GM12872 (cell line): ENCODE results near the gene AIRE.

Experiments used
- CTCF ChIP-seq: IDR thresholded peaks from 3 replicates; pipeline ENCODE4 v1.5.1; 2011; ENCODE audit warnings: low read depth, mild to moderate bottlenecking, low read length, moderate library complexity; ENCODE audit not compliant: insufficient read depth

AIRE gene

DNA sequence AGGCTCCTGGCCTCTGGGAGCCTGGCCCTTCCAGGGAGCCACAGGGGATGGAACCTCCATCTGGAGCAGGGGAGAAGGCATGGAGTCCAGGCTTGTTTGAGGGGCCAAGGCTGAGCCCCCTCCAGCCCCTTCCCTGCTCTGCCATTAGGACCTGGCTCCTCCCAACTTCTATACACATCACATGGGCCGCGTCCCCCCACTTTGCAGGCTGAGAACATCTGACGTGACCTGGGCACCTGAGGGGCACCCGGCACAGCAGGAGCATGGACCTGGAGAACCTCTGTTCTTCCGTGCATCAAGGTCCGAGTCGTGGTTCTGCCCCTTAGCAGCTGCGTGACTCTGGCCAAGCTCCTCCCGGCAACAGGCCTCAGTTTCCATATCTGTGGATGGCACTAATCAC lies 3.9 kb upstream of the AIRE start:
- no peak for TF ChIP-seq CTCF

DNA sequence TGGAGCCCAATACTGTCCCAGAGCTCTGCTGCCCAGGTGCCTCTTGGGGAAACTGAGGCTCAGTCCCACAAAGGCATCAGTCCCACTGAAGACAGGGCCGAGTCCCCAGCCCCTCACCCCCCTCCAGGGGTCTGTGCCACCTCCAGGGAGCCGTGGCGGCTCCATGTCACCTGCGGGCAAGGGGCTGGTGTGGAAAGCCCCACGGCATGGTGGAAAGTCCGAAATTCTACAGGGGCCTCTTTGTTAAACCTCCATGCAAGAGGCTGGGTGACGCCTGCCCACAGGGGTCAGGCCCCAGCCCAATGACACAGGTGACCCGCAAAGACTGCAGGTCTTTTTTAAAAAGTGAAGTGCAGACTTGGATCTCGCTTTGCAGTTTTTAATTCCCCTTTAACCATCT lies 3.3 kb upstream of the AIRE start:
- TF ChIP-seq CTCF = no peak

DNA sequence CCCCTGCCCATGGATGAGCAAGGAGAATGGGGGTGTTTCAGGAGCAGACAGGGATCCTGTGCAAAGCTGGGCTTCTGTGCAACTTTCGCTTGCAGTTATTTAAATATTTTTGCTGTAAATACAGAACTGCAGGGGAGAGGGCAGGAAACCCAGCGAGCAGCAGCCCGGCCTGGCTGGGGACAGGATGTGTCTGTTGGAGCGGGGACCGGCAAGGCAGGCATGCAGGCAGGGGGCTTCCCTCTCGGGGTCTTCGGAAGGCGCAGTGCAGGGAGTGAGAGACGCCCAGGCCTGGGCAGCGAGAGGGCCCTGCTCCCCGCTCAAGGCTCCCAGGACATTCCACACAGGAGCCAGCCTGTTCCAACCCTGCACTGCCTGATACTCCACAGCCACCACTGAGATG lies 1.7 kb upstream of the AIRE start:
- TF ChIP-seq CTCF = no peak

DNA sequence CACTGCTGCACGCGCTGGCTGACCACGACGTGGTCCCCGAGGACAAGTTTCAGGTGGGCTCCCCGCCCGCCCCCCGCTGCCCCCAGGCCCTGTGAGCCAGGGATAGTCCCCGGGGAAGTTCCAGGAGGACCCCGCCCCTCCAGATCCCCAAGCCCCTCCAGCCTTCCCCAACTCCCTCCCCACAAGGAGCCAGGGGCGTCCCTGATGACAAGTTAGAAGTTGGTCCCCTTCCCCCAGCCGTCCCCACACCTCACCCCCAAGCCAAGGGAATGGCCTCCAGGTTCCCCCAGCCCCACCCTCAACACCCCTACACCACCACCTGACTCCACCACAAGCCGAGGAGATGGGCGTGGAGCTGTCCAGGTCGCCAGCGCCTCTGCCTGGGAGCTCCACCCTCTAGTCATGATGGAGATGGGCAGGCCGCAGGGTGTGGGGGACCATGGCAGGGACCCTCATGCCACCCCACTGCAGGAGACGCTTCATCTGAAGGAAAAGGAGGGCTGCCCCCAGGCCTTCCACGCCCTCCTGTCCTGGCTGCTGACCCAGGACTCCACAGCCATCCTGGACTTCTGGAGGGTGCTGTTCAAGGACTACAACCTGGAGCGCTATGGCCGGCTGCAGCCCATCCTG lies 525 bp downstream of the AIRE start:
- TF ChIP-seq CTCF = no peak

DNA sequence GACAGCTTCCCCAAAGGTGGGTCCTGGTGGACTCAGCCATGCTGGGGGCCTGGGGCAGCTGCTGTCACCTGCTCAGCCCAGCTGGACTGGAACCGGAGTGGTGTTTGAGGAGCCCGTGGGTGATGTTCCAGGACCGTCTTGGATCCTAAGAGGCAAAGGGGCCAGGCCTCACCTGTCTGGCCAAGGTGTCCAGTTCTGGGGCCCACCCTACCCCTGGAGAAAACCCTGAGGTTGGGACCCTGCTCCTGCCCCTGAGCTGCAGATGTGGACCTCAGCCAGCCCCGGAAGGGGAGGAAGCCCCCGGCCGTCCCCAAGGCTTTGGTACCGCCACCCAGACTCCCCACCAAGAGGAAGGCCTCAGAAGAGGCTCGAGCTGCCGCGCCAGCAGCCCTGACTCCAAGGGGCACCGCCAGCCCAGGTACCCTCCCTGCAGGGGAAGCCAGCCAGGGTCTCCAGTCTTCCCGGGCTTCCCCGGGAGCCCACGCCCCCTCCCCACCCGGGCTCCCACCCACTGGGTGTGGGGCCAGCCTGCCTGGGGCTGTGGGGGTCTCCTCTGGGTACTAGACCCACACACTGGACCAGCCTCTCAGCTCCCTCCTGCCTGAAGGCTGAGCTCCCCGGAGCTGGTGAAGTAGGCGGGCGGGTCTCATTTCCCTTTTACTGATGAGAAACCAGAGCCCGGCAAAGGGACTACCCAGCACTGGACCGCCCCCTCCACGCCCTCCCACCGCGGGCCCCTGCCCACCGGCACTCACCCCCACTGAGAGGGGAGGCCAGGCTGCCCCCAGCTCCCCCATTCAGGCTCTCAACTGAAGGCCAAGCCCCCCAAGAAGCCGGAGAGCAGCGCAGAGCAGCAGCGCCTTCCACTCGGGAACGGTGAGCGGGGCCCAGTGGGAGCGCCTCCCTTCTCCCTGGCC lies 1.3 kb downstream of the AIRE start:
- TF ChIP-seq CTCF = no peak

DNA sequence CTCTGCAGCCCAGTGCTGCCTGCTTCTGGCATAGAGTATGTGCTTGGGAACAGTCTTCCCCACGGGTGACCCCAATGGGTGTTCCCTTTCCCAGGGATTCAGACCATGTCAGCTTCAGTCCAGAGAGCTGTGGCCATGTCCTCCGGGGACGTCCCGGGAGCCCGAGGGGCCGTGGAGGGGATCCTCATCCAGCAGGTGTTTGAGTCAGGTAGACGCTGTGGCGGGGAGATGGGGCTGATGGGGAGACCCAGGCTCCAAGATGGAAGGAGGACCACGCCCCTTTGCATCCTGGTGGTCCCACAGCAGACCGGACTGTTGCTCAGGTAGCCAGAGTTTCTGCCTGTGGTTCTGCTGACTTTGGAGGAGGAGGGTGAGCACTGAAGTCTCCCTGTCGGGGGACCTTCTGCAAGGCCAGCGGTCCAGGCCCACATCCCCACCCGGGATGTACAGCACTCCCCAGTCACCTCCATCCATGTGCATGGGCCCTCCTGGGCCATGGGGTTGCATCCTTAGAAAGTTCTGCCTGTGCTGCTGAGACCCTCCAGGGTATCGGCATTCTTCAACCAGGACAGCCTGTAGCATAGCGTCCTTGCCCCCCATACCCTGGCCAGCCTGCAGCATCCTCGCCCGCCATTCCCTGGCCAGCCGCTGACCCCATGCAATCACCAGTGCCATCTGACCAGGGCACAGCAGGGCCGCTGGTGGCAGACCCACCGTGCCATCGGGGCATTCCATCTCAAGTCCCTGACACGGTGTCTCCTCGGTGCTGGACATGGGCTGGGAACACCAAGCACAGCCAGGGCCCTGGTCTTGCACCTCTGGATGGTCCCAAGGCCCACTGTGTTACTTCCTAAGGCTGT lies 2.8 kb downstream of the AIRE start:
- TF ChIP-seq CTCF = no peak

DNA sequence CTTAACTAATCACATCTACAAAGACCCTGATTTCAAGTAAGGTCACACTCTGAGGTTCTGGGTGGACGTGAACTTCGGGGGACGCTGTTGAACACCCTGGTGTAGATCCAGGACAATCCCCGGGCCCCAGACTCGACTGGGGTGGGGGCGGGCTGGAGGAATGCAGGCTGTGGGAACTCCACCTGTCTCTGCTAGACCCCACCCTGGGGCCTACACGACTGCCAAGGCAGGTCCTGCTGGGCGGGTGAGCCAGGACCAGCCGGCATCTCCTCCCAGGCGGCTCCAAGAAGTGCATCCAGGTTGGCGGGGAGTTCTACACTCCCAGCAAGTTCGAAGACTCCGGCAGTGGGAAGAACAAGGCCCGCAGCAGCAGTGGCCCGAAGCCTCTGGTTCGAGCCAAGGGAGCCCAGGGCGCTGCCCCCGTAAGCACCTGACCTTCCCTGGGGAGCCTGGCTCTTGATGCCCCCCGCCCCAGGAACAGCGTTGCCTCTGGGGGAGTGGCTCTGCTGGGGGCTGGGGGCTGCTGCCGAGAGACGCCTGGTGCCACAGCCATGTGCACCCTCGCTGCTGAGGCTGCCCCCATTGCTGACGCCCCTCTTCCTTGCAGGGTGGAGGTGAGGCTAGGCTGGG lies 3.8 kb downstream of the AIRE start:
- TF ChIP-seq CTCF = no peak
